Measurements from ENCODE around the gene PAPOLB. TPM values are rescaled to one million over a fixed set of nuclear protein-coding genes. Genes with fewer than 3 reads are reported as not detected.

PAPOLB gene
- total and polyA plus RNA-seq, 2 of the 8 experiments (the other 6 are each of a cell fraction or from before 2014, with no cell fraction given) = 0.02 to 0.15 TPM

DNA sequence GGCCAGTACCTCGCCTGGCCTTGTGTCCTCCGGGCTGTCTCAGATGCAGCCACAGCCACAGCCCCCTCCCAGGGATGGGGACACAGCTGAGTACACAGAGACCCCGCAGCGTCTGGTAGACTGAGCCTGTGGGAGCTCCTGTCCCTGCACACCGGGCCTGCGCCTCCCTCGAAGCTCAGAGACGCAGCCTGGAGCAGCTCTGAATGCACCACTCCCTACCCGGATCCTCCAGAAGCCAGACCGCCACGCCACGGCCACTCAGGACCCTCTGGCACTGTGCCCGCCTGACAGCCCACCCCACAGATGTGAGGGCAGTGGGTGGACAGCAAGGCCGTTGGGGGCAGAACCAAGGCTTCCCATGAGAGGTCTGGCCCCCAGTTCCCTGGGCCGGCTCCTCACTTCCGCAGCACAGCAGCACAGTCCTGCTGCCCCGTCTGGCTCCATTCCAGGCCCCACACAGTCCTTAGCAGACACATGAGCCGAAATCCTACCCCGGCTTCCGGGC, 40.8 kb downstream of the PAPOLB start:
- H3K79me1 ChIP-seq (ENCODE audit: low read depth, low read length) = no peaks in the 10 kb centered on the region
- no peaks in the 10 kb centered on the region for H3K27me3 ChIP-seq (replicated peaks in 1 of 4; ENCODE audit: control insufficient read depth in 3 of 4, extremely low read depth in 1 of 4, insufficient read depth in 3 of 4, low read length in 3 of 4)
- no peak overlapping the region for H3K4me3 ChIP-seq (ENCODE audit: extremely low read depth in 1 of 4, insufficient read depth in 2 of 4, low read depth in 3 of 4, low read length in 4 of 4)
- H2BK15ac ChIP-seq (ENCODE audit: low read length) = no peak overlapping the region
- H2BK12ac ChIP-seq (ENCODE audit: low read depth, low read length) = no peak overlapping the region
- no peak overlapping the region for H2BK5ac ChIP-seq (ENCODE audit: low read depth, low read length)
- H4K91ac ChIP-seq (replicated peaks; ENCODE audit: insufficient read length, low read length) = no peak overlapping the region
- no peak overlapping the region for H3K9ac ChIP-seq (replicated peaks in 1 of 4; ENCODE audit: extremely low read depth in 1 of 4, low read depth in 3 of 4, low read length in 3 of 4)
- H3K23me2 ChIP-seq (ENCODE audit: low read depth, low read length) = no peaks in the 10 kb centered on the region
- no peak overlapping the region for H2AFZ ChIP-seq (ENCODE audit: low read length)
- TF ChIP-seq POU5F1 (IDR thresholded peaks at IDR 0.05; ENCODE audit: low read depth, low read length) (no peak), SP1 (IDR thresholded peaks at IDR 0.05; ENCODE audit: low read depth, low read length) (no peak), JUND (IDR thresholded peaks at IDR 0.05; ENCODE audit: low read length) (no peak), SRF (IDR thresholded peaks at IDR 0.05; ENCODE audit: low read depth, low read length) (no peak), ASH2L (IDR thresholded peaks at IDR 0.05; ENCODE audit: low read length) (no peak), TAF7 (optimal IDR thresholded peaks at IDR 0.05; ENCODE audit: borderline replicate concordance, low read depth, low read length) (no peak), SIRT6 (IDR thresholded peaks at IDR 0.05; ENCODE audit: low read length) (no peak), NANOG (IDR thresholded peaks at IDR 0.05; ENCODE audit: insufficient read depth, low read depth, low read length, poor library complexity, severe bottlenecking) (no peak), CBX5 (IDR thresholded peaks at IDR 0.05; ENCODE audit: low read depth, low read length) (no peak), BCL11A (IDR thresholded peaks at IDR 0.05; ENCODE audit: low read depth in 2 of 2, low read length in 2 of 2) (no peak), SUZ12 (IDR thresholded peaks at IDR 0.05; ENCODE audit: low read length) (no peak)
- TF ChIP-seq, protein P1, sequence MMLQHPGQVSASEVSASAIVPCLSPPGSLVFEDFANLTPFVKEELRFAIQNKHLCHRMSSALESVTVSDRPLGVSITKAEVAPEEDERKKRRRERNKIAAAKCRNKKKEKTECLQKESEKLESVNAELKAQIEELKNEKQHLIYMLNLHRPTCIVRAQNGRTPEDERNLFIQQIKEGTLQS (IDR thresholded peaks at IDR 0.05; ENCODE audit: insufficient read depth, low read depth, low read length) = no peak
- no peak overlapping the region for H2AK5ac ChIP-seq (ENCODE audit: low read depth, low read length)
- ChIA-PET CTCF (ENCODE audit: partially characterized antibody) (no interaction called here), POLR2A (ENCODE audit: partially characterized antibody) (no interaction called here)
- H3K23ac ChIP-seq (ENCODE audit: insufficient read length) = no peak overlapping the region
- no peak overlapping the region for H4K8ac ChIP-seq (ENCODE audit: extremely low read depth, insufficient read depth, low read length)
- WGBS, 2 experiments (ENCODE audit: extremely low coverage in 1 of 2, insufficient coverage in 1 of 2, insufficient read length in 1 of 2, insufficient replicate concordance in 2 of 2, low coverage in 1 of 2, low lambda C conversion rate in 2 of 2, missing lambda C conversion rate in 1 of 2) = 95% methylated on average over 20 of the region's 20 CpGs; no CpG with 5 or more reads in 1 of the 2 experiments
- no peak overlapping the region for H2BK120ac ChIP-seq (replicated peaks; ENCODE audit: low read depth, low read length)
- H3K4me1 ChIP-seq (replicated peaks in 1 of 4; ENCODE audit: control insufficient read depth in 3 of 4, insufficient read depth in 4 of 4, low read length in 3 of 4) = no peaks in the 10 kb centered on the region
- no peak overlapping the region for H3K14ac ChIP-seq (ENCODE audit: insufficient read length)
- no peak overlapping the region for H3K56ac ChIP-seq (replicated peaks; ENCODE audit: insufficient read length, low read depth, low read length)
- FAIRE-seq (no peak), DNase-seq (ENCODE audit: low read depth in 1 of 2, low spot score in 2 of 2) (peak in 1 of 2 experiments; percentile 41)
- no peaks in the 10 kb centered on the region for H3K36me3 ChIP-seq (ENCODE audit: control insufficient read depth in 2 of 4, insufficient read depth in 4 of 4, low read length in 3 of 4)
- no peak overlapping the region for H4K5ac ChIP-seq (ENCODE audit: insufficient read length, low read depth, low read length)
- H3K27ac ChIP-seq (ENCODE audit: low read depth, low read length) = no peak overlapping the region
- H3K18ac ChIP-seq (ENCODE audit: extremely low read depth, low read length) = no peak overlapping the region
- no peaks in the 10 kb centered on the region for H3K79me2 ChIP-seq (ENCODE audit: control insufficient read depth in 1 of 2, insufficient read depth in 2 of 2, low read length in 2 of 2)
- H4K20me1 ChIP-seq (replicated peaks in 1 of 2; ENCODE audit: control insufficient read depth in 1 of 2, insufficient read depth in 2 of 2, low read length in 2 of 2) = peaks cover 0 to 2% of the 10 kb centered on the region in 2 experiments
- H3K9me3 ChIP-seq (ENCODE audit: insufficient read depth in 2 of 2, low read depth in 1 of 2, low read length in 1 of 2) = no peaks in the 10 kb centered on the region
- H2BK20ac ChIP-seq (ENCODE audit: low read length) = no peak overlapping the region
- H3K4me2 ChIP-seq (ENCODE audit: insufficient read depth in 1 of 2, low read depth in 2 of 2, low read length in 2 of 2) = no peak overlapping the region
- no peak overlapping the region for H3K4ac ChIP-seq (replicated peaks; ENCODE audit: insufficient read length, low read depth, low read length)

All from H1 (cell line).